GM23248 (cell line): ENCODE measurements around the gene NEUROG1. TPM values are rescaled to one million over a fixed set of nuclear protein-coding genes. Genes with fewer than 3 reads are reported as not detected.
A peak's percentile ranks its signal among the peaks of the same experiment; 100 is the strongest.
"Not testable (repeated sequence)": the region's sequence is repeated elsewhere in the genome, so short reads cannot be mapped to it uniquely, and the experiment has no call there.

ENCODE experiments used
- DNase-seq: peaks from one replicate; pipeline ENCODE4 v3.0.0-alpha.2; 2015
- H2AFZ ChIP-seq: fragments of 200-600 bp; sonication (generic); 2 replicates; pipeline ENCODE4 v1.6.1; 2016; ENCODE audit warnings: antibody characterized with exemption
- H3F3A ChIP-seq: fragments of 200-600 bp; sonication (generic); 2 replicates; pipeline ENCODE4 v1.6.1; 2016; ENCODE audit warnings: mild to moderate bottlenecking, antibody characterized with exemption, mixed run types; ENCODE audit not compliant: insufficient read depth
- H3K27ac ChIP-seq: fragments of 200-600 bp; sonication (generic); 2 replicates; pipeline ENCODE4 v1.5.1; 2016; ENCODE audit warnings: mild to moderate bottlenecking
- H3K27me3 ChIP-seq: fragments of 200-600 bp; sonication (generic); replicated peaks from 2 replicates; pipeline ENCODE4 v1.6.1; 2016; ENCODE audit warnings: mild to moderate bottlenecking; ENCODE audit not compliant: insufficient read depth
- H3K36me3 ChIP-seq: fragments of 200-600 bp; sonication (generic); 2 replicates; pipeline ENCODE4 v1.6.1; 2016; ENCODE audit warnings: low read depth, mild to moderate bottlenecking
- H3K4me1 ChIP-seq: fragments of 200-600 bp; sonication (generic); 2 replicates; pipeline ENCODE4 v1.6.1; 2016; ENCODE audit warnings: mild to moderate bottlenecking; ENCODE audit not compliant: insufficient read depth
- H3K4me2 ChIP-seq: fragments of 200-600 bp; sonication (generic); one replicate; pipeline ENCODE4 v1.6.1; 2016; ENCODE audit warnings: mild to moderate bottlenecking; ENCODE audit not compliant: unreplicated experiment
- H3K4me3 ChIP-seq: fragments of 200-600 bp; sonication (generic); 2 replicates; pipeline ENCODE4 v1.5.1; 2016; ENCODE audit warnings: mild to moderate bottlenecking
- H3K79me2 ChIP-seq: fragments of 200-600 bp; sonication (generic); 2 replicates; pipeline ENCODE4 v1.6.1; 2016; ENCODE audit warnings: mild to moderate bottlenecking; ENCODE audit not compliant: insufficient read depth
- H3K9ac ChIP-seq: fragments of 200-600 bp; sonication (generic); 2 replicates; pipeline ENCODE4 v1.6.1; 2016; ENCODE audit warnings: mild to moderate bottlenecking
- H3K9me2 ChIP-seq: fragments of 200-600 bp; sonication (generic); 2 replicates; pipeline ENCODE4 v1.6.1; 2016; ENCODE audit warnings: mixed run types, mild to moderate bottlenecking, moderate library complexity; ENCODE audit not compliant: insufficient read depth
- H3K9me3 ChIP-seq: fragments of 200-600 bp; sonication (generic); one replicate; pipeline ENCODE4 v1.6.1; 2017; ENCODE audit warnings: low read depth
- H4K20me1 ChIP-seq: fragments of 200-600 bp; sonication (generic); 2 replicates; pipeline ENCODE4 v1.6.0; 2016; ENCODE audit not compliant: insufficient read depth
- EZH2 ChIP-seq: fragments of 200-600 bp; sonication (generic); IDR thresholded peaks from 2 replicates; pipeline ENCODE4 v1.6.1; 2018; ENCODE audit warnings: antibody characterized with exemption, mild to moderate bottlenecking; ENCODE audit not compliant: insufficient read depth, poor library complexity, severe bottlenecking
- EZH2phosphoT487 ChIP-seq: fragments of 200-600 bp; sonication (generic); IDR thresholded peaks from 2 replicates; pipeline ENCODE4 v1.6.1; 2018; ENCODE audit warnings: antibody characterized with exemption, moderate library complexity, mild to moderate bottlenecking, low read depth; ENCODE audit not compliant: insufficient read depth
- WGBS, 2 experiments: methylation state at CpG; one replicate each; pipeline ENCODE4 v1.1.6; 2015 to 2017; ENCODE audit warnings: low lambda C conversion rate in 2 of 2, low coverage in 1 of 2; ENCODE audit errors: missing lambda C conversion rate in 2 of 2; 5-methylcytosine and 5-hydroxymethylcytosine counted together
- in situ Hi-C: fragments of 300-500 bp; cut with MboI; formaldehyde crosslinking; loops from 2 replicates; pipeline ENCODE4 v1.15.0; 2020
- polyA plus RNA-seq: library from polyadenylated mRNA; unstranded; fragments of >200 nt; fragmentation: Nextera tagmentation; extraction: Ambion mirVana; gene quantifications from 2 replicates; pipeline ENCODE4 v1.2.1, GENCODE V29; 2016
- total RNA-seq: library from RNA; depleted of rRNA; stranded (reverse); fragments of >200 nt; shearing (Covaris generic); gene quantifications from 2 replicates; pipeline ENCODE4 v1.2.3, GENCODE V29; 2014

The NEUROG1 gene
- total and polyA plus RNA-seq, 2 experiments from 2014 or later: not detected

- Histone ChIP-seq H3K4me3 (no peak overlapping the region), H3K4me2 (no peak overlapping the region), H3K27ac (no peak overlapping the region), H3K9ac (no peak overlapping the region), H2AFZ (no peak overlapping the region), H3K27me3 (peaks cover 7% of the 10 kb centered on the region; the same call in 1 of the 2 replicates), H3K9me3 (no peaks in the 10 kb centered on the region), H3K9me2 (no peaks in the 10 kb centered on the region), H4K20me1 (no peaks in the 10 kb centered on the region), H3K36me3 (no peaks in the 10 kb centered on the region), H3F3A (peaks cover 19% of the 10 kb centered on the region), H3K4me1 (peaks cover 17% of the 10 kb centered on the region), H3K79me2 (no peaks in the 10 kb centered on the region)
- WGBS, 2 experiments: 35 to 42% methylated on average over 6 to 8 of the region's 8 CpGs
- DNase-seq: peak; percentile 29
- in situ Hi-C loops: no loop called here
- TF ChIP-seq EZH2 (no peak), EZH2phosphoT487 (no peak)
These were observed 37.7 kb downstream of the NEUROG1 start for GRCh38 chr5:135497971-135498636.

GRCh38 chr5:135495531-135495930, 40.2 kb downstream of the NEUROG1 start:
- H3K27ac ChIP-seq, H4K20me1 ChIP-seq, H3K79me2 ChIP-seq, in situ Hi-C loops, H3K4me3 ChIP-seq, H3K9ac ChIP-seq, DNase-seq, H2AFZ ChIP-seq, H3K27me3 ChIP-seq, H3K9me2 ChIP-seq, H3K9me3 ChIP-seq, H3K4me2 ChIP-seq, H3K36me3 ChIP-seq: not testable (repeated sequence)
- peaks cover 26% of the 10 kb centered on the region for H3F3A ChIP-seq
- H3K4me1 ChIP-seq: peaks cover 21% of the 10 kb centered on the region
- 91 to 94% methylated on average over 4 of the region's 4 CpGs for WGBS, 2 experiments

- H3K4me1 ChIP-seq: peaks cover 25% of the 10 kb centered on the region
- H3F3A ChIP-seq: peaks cover 26% of the 10 kb centered on the region
- no peak for DNase-seq
- H3K27ac ChIP-seq: peak overlapping the region; percentile 80
- H3K79me2 ChIP-seq: no peaks in the 10 kb centered on the region
- no peaks in the 10 kb centered on the region for H4K20me1 ChIP-seq
- H3K4me2 ChIP-seq: peak overlapping the region; percentile 67
- no peak overlapping the region for H3K4me3 ChIP-seq
- no peaks in the 10 kb centered on the region for H3K27me3 ChIP-seq
- peak overlapping the region; percentile 88 for H2AFZ ChIP-seq
- no peaks in the 10 kb centered on the region for H3K36me3 ChIP-seq
- no peaks in the 10 kb centered on the region for H3K9me2 ChIP-seq
- 67 to 74% methylated on average over 5 of the region's 5 CpGs for WGBS, 2 experiments
- in situ Hi-C loops: no loop called here
- H3K9ac ChIP-seq: peak overlapping the region; percentile 47; the same call in 1 of the 2 replicates
- TF ChIP-seq EZH2phosphoT487: no peak
- TF ChIP-seq EZH2: no peak
- no peaks in the 10 kb centered on the region for H3K9me3 ChIP-seq
These were observed 41.6 kb downstream of the NEUROG1 start for GRCh38 chr5:135494196-135494595.

- no peak for TF ChIP-seq EZH2phosphoT487
- no peak for TF ChIP-seq EZH2
- H3K9me2 ChIP-seq: no peaks in the 10 kb centered on the region
- WGBS, 2 experiments: 21 to 25% methylated on average over 8 of the region's 8 CpGs
- H3K4me2 ChIP-seq: peak overlapping the region; percentile 67
- in situ Hi-C loops: no loop called here
- peaks cover 26% of the 10 kb centered on the region for H3F3A ChIP-seq
- peak overlapping the region; percentile 80 for H3K27ac ChIP-seq
- peak overlapping the region; percentile 47; the same call in 1 of the 2 replicates for H3K9ac ChIP-seq
- peak; percentile 95 for DNase-seq
- H2AFZ ChIP-seq: peak overlapping the region; percentile 88
- H3K27me3 ChIP-seq: no peaks in the 10 kb centered on the region
- H3K79me2 ChIP-seq: no peaks in the 10 kb centered on the region
- peaks cover 26% of the 10 kb centered on the region for H3K4me1 ChIP-seq
- no peaks in the 10 kb centered on the region for H3K9me3 ChIP-seq
- no peaks in the 10 kb centered on the region for H4K20me1 ChIP-seq
- no peaks in the 10 kb centered on the region for H3K36me3 ChIP-seq
- no peak overlapping the region for H3K4me3 ChIP-seq
These were observed 42.2 kb downstream of the NEUROG1 start for GRCh38 chr5:135493406-135494180.
